ENCODE measurements around the gene MICU2.

DNA sequence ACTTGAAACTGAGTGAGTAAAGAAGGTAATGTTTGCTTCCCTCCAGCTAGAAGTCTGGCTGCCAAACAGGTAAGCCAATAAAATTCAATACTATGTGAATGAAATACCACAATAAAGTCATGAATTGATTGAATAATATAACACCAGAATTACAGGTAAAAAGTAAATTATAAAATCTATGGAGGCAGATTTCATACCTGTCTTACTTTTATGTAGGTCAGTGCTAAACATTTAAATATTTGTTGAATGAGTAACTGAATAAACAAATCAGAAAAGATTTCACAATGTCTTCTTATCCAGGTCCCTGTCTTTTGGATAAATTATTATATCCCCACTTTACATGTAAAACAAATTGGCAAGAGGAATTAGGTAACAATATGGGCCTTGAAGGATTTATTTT lies 62.7 kb downstream of the MICU2 start:
- no peak for TF ChIP-seq CTCF (IDR thresholded peaks at IDR 0.05)
- TF ChIP-seq POLR2A (IDR thresholded peaks at IDR 0.05) = no peak
- no peak for TF ChIP-seq POLR2AphosphoS5 (IDR thresholded peaks at IDR 0.05)
- no peak for TF ChIP-seq EP300 (IDR thresholded peaks at IDR 0.05)
